Activated CD4-positive, alpha-beta T cell treated with anti-CD3 and anti-CD28 coated beads for 36 hours (primary cell): ENCODE data around the gene TMEM184B. TPM values are rescaled to one million over a fixed set of nuclear protein-coding genes. Genes with fewer than 3 reads are reported as not detected.

Experiments used
- ATAC-seq: fragments of 200-7000 bp; cut with Tn5 transposase; one replicate; pipeline ENCODE4 v1.10.0; 2021; ENCODE audit warnings: mild to moderate bottlenecking, moderate library complexity
- CTCF ChIA-PET: fragments of 350-600 bp; sonication (Branson Sonifier 250); formaldehyde crosslinking; loops from one replicate; lab custom pipeline; 2021; ENCODE audit warnings: antibody characterized with exemption; lab: Charles Lee
- POLR2A ChIA-PET: fragments of 350-600 bp; sonication (Branson Sonifier 250); formaldehyde crosslinking; loops from one replicate; lab custom pipeline; 2021; ENCODE audit warnings: antibody characterized with exemption, inconsistent platforms; lab: Charles Lee
- DNase-seq: peaks from one replicate; pipeline ENCODE4 v3.0.0-alpha.2; 2020
- H3K27ac Mint-ChIP-seq: one replicate; pipeline ENCODE4 v1.8.0; 2021; ENCODE audit warnings: mixed read lengths
- H3K27me3 Mint-ChIP-seq: one replicate; pipeline ENCODE4 v1.8.0; 2021; ENCODE audit warnings: mixed read lengths
- H3K36me3 Mint-ChIP-seq: one replicate; pipeline ENCODE4 v1.8.0; 2021; ENCODE audit warnings: low read depth, mixed read lengths
- H3K4me1 Mint-ChIP-seq: one replicate; pipeline ENCODE4 v1.8.0; 2021; ENCODE audit warnings: mixed read lengths
- H3K4me3 Mint-ChIP-seq: one replicate; pipeline ENCODE4 v1.8.0; 2021; ENCODE audit warnings: mild to moderate bottlenecking, moderate library complexity, mixed read lengths
- H3K9me3 Mint-ChIP-seq: one replicate; pipeline ENCODE4 v1.8.0; 2021; ENCODE audit warnings: low read depth, mixed read lengths
- intact Hi-C, 2 experiments: fragments of 100-400 bp; cut with DNase I in 1 of 2; cut with micrococcal nuclease in 1 of 2; formaldehyde crosslinking; loops; one replicate each; pipeline versions ENCODE4 v1.14.2 to v1.15.1; 2022 to 2024; cut with DNase I, micrococcal nuclease
- total RNA-seq, 2 experiments: library from RNA; stranded (reverse); gene quantifications; one replicate each; pipeline ENCODE4 v1.2.3, GENCODE V29; 2021

Gene TMEM184B
- total RNA-seq, 2 experiments from 2014 or later: 16.0 to 19.8 TPM

GRCh38 chr22:38314933-38315822 lies 42.4 kb upstream of the TMEM184B start:
- CTCF ChIA-PET: interaction anchor here (0.7 to 2.4 kb wide), 2 partner anchors 9 to 394 kb away, joined by 3 to 11 read pairs; no protein-coding TSS in a partner anchor
- H3K27ac Mint-ChIP-seq: peak overlapping the region; percentile 94
- ATAC-seq (no peak), DNase-seq (peak; percentile 19)
- H3K27me3 Mint-ChIP-seq: no peaks in the 10 kb centered on the region
- peaks cover 32% of the 10 kb centered on the region for H3K36me3 Mint-ChIP-seq
- no peaks in the 10 kb centered on the region for H3K9me3 Mint-ChIP-seq
- peak overlapping the region; percentile 90 for H3K4me3 Mint-ChIP-seq
- intact Hi-C loops: loop anchor here in 1 of 2 experiments (5.0 kb wide), 3 partner anchors 192 to 468 kb away; partner anchors contain the start of genes CBY1, DDX17, EIF3L and FAM227A
- POLR2A ChIA-PET: interaction anchor here (1.3 kb wide), 2 partner anchors 9 kb away, joined by 4 to 5 read pairs; no protein-coding TSS in a partner anchor
- H3K4me1 Mint-ChIP-seq: peaks cover 60% of the 10 kb centered on the region

- POLR2A ChIA-PET: interaction anchor here (0.6 to 1.3 kb wide), 3 partner anchors 8 to 84 kb away, joined by 3 to 5 read pairs (median 4); no protein-coding TSS in a partner anchor
- intact Hi-C loops: no loop called here
- peaks cover 32% of the 10 kb centered on the region for H3K36me3 Mint-ChIP-seq
- no peaks in the 10 kb centered on the region for H3K27me3 Mint-ChIP-seq
- no peaks in the 10 kb centered on the region for H3K9me3 Mint-ChIP-seq
- H3K27ac Mint-ChIP-seq: peak overlapping the region; percentile 94
- CTCF ChIA-PET: interaction anchor here (0.9 to 2.4 kb wide), 3 partner anchors 9 to 260 kb away, joined by 3 to 11 read pairs (median 4); no protein-coding TSS in a partner anchor
- peak overlapping the region; percentile 90 for H3K4me3 Mint-ChIP-seq
- ATAC-seq (no peak), DNase-seq (peak; percentile 14)
- peaks cover 60% of the 10 kb centered on the region for H3K4me1 Mint-ChIP-seq
Observed at GRCh38 chr22:38314051-38314932, 41.5 kb upstream of the TMEM184B start.

- Mint-ChIP-seq H3K36me3 (peaks cover 35% of the 10 kb centered on the region), H3K4me1 (peaks cover 64% of the 10 kb centered on the region), H3K27me3 (no peaks in the 10 kb centered on the region), H3K9me3 (no peaks in the 10 kb centered on the region), H3K27ac (peak overlapping the region; percentile 94), H3K4me3 (peak overlapping the region; percentile 90)
- CTCF ChIA-PET: interaction anchor here (0.9 to 2.4 kb wide), 3 partner anchors 8 to 259 kb away, joined by 3 to 11 read pairs (median 4); no protein-coding TSS in a partner anchor
- DNase-seq (peak; percentile 49), ATAC-seq (no peak)
- intact Hi-C loops: no loop called here
- POLR2A ChIA-PET: interaction anchor here (0.6 to 0.8 kb wide), 2 partner anchors 51 to 85 kb away, joined by 3 to 4 read pairs; no protein-coding TSS in a partner anchor
Observed at GRCh38 chr22:38313384-38313955, 40.7 kb upstream of the TMEM184B start.

GRCh38 chr22:38312261-38312800 lies 39.5 kb upstream of the TMEM184B start:
- intact Hi-C loops: no loop called here
- POLR2A ChIA-PET: interaction anchor here (0.6 kb wide), 1 partner anchor 54 kb away, joined by 3 read pairs; no protein-coding TSS in a partner anchor
- Mint-ChIP-seq H3K4me1 (peaks cover 63% of the 10 kb centered on the region), H3K27me3 (no peaks in the 10 kb centered on the region), H3K27ac (no peak overlapping the region), H3K9me3 (no peaks in the 10 kb centered on the region), H3K36me3 (peaks cover 36% of the 10 kb centered on the region), H3K4me3 (no peak overlapping the region)
- CTCF ChIA-PET: no interaction called here
- no peak for ATAC-seq
- no peak for DNase-seq

- H3K27me3 Mint-ChIP-seq: no peaks in the 10 kb centered on the region
- no peak overlapping the region for H3K4me3 Mint-ChIP-seq
- ChIA-PET POLR2A (no interaction called here), CTCF (no interaction called here)
- H3K4me1 Mint-ChIP-seq: peaks cover 70% of the 10 kb centered on the region
- H3K36me3 Mint-ChIP-seq: peaks cover 38% of the 10 kb centered on the region
- no peaks in the 10 kb centered on the region for H3K9me3 Mint-ChIP-seq
- DNase-seq (no peak), ATAC-seq (peak; percentile 47)
- intact Hi-C loops: no loop called here
- peak overlapping the region; percentile 82 for H3K27ac Mint-ChIP-seq
Observed at GRCh38 chr22:38311323-38311620, 38.5 kb upstream of the TMEM184B start.

GRCh38 chr22:38310518-38311322 lies 37.9 kb upstream of the TMEM184B start:
- Mint-ChIP-seq H3K36me3 (peaks cover 34% of the 10 kb centered on the region), H3K4me1 (peaks cover 73% of the 10 kb centered on the region), H3K27me3 (no peaks in the 10 kb centered on the region), H3K27ac (peak overlapping the region; percentile 82), H3K9me3 (no peaks in the 10 kb centered on the region), H3K4me3 (no peak overlapping the region)
- DNase-seq (peak; percentile 18), ATAC-seq (no peak)
- POLR2A ChIA-PET: no interaction called here
- intact Hi-C loops: no loop called here
- CTCF ChIA-PET: no interaction called here

- peaks cover 72% of the 10 kb centered on the region for H3K4me1 Mint-ChIP-seq
- peaks cover 34% of the 10 kb centered on the region for H3K36me3 Mint-ChIP-seq
- ChIA-PET POLR2A (interaction anchor here (0.8 kb wide), 1 partner anchor 15 kb away, joined by 4 read pairs; no protein-coding TSS in a partner anchor), CTCF (interaction anchor here (0.7 kb wide), 1 partner anchor 404 kb away, joined by 3 read pairs; no protein-coding TSS in a partner anchor)
- no peak overlapping the region for H3K4me3 Mint-ChIP-seq
- H3K27ac Mint-ChIP-seq: no peak overlapping the region
- DNase-seq (no peak), ATAC-seq (no peak)
- no peaks in the 10 kb centered on the region for H3K9me3 Mint-ChIP-seq
- intact Hi-C loops: no loop called here
- no peaks in the 10 kb centered on the region for H3K27me3 Mint-ChIP-seq
Observed at GRCh38 chr22:38309614-38310517, 37.1 kb upstream of the TMEM184B start.

- Mint-ChIP-seq H3K36me3 (peaks cover 34% of the 10 kb centered on the region), H3K4me1 (peaks cover 70% of the 10 kb centered on the region), H3K4me3 (no peak overlapping the region)
Observed at GRCh38 chr22:38308791-38309498, 36.1 kb upstream of the TMEM184B start.

More at GRCh38 chr22:38308791-38309498, 36.1 kb upstream of the TMEM184B start:
- peak overlapping the region; percentile 35 for H3K27ac Mint-ChIP-seq
- H3K9me3 Mint-ChIP-seq: no peaks in the 10 kb centered on the region
- ChIA-PET POLR2A (interaction anchor here (0.8 kb wide), 1 partner anchor 14 kb away, joined by 4 read pairs; no protein-coding TSS in a partner anchor), CTCF (no interaction called here)
- no peaks in the 10 kb centered on the region for H3K27me3 Mint-ChIP-seq
- DNase-seq (no peak), ATAC-seq (no peak)
- intact Hi-C loops: no loop called here
